NCI-H2171 (cell line): ENCODE results near the gene TRIM38.
"Not testable (repeated sequence)": the region's sequence is repeated elsewhere in the genome, so short reads cannot be mapped to it uniquely, and the experiment has no call there.

Experiments used
- DNase-seq: peaks from one replicate; lab custom pipeline; 2025; lab: John Stamatoyannopoulos, UW

Gene TRIM38

GRCh38 chr6:25942561-25943147 lies 19.9 kb upstream of the TRIM38 start:
- DNase-seq, result no peak

DNA sequence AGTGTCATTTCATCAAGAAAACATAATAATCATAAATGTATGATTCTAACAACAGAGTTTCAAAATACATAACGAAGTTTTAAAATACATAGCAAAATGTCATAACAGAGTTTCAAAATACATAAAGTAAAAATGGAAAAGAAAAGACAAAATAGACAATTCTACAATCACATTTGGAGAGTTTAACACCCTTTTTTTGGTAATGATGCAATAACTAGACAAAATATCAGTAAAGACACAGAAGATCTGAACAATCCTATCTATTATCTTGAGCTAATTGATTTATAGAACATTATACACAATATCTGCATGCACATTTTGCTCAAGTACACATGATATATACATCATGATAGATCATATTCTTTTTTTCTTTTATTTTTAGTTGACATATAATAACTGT lies 18.7 kb upstream of the TRIM38 start:
- DNase-seq, result no peak

DNA sequence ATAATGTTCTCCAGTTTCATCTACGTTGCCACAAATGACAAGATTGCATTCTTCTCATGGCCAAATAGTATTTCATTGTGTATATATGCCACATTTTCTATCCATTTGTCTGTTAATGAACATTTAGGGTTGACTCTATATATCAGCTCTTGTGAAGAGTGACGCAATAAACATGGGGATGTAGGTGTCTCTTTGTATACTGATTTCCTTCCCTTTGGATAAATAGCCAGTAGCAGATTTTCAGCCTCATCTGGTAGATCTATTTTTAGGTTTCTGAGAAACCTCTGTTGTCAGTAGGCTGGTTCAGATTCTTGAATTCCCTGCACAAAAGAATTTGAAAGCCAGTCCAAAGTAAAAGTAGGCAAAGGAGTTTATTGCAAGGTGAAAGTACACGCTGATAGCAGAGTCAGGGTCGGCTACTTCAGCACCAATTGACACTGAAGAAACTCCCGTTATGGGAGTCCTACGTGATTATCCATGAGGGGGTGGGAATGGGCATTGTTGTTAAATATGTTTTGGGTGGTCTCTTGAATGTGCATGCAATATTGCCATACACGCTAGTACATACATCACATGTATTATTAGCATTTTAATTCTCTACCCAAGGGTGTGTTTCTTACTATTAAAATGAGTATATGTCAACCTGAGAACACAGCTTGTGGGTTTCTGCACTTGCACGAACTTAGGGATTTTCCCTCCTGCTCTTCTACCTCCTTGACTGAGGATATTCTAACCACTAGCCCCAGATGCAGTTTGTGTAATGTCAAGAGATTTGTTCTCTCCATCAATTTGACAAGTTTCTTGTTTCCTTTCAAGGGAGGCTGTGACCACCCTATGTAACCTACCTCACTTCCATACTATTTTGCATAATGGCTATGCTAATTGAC lies 17.7 kb upstream of the TRIM38 start:
- no peak for DNase-seq

DNA sequence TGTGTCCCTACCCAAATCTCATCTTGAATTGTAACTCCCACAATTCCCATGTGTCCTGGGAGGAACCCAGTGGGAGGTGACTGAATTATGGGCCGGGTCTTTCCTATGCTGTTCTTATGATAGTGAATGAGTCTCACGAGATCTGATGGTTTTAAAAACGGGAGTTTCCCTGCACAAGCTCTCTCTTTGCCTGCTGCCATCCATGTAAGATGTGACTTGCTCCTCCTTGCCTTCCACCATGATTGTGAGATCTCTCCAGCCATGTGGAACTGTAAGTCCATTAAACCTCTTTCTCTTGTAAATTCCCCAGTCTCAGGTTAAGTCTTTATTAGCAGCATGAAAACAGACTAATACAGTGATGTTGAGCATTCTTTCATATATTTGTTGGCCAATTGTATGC lies 16.9 kb upstream of the TRIM38 start:
- not testable (repeated sequence) for DNase-seq

GRCh38 chr6:25946631-25947030 lies 16.0 kb upstream of the TRIM38 start:
- DNase-seq, result no peak

DNA sequence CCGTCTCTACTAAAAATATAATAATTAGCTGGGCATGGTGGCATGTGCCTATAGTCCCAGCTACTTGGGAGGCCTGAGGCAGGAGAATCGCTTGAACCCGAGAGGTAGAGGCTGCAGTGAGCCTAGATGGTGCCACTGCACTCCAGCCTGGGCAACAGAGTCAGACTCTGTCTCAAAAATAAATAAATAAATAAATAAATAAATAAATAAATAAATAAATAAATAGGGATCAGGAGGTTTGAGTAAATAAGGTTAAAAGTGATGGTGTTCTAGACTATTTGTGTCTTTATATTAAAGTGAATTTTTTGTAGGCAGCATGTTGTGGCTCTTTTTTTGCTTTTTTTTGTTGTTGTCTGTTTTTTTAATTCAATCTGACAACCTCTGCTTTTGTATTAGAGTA lies 15.1 kb upstream of the TRIM38 start:
- not testable (repeated sequence) for DNase-seq

GRCh38 chr6:25949695-25950094 lies 12.9 kb upstream of the TRIM38 start:
- no peak for DNase-seq

- DNase-seq, result no peak
These were observed 12.3 kb upstream of the TRIM38 start for GRCh38 chr6:25950297-25950696.

- no peak for DNase-seq
These were observed 11.1 kb upstream of the TRIM38 start for GRCh38 chr6:25951296-25952032.

GRCh38 chr6:25952535-25952934 lies 10.1 kb upstream of the TRIM38 start:
- DNase-seq, result no peak

- DNase-seq, result no peak
These were observed 8.9 kb upstream of the TRIM38 start for GRCh38 chr6:25953733-25954132.

DNA sequence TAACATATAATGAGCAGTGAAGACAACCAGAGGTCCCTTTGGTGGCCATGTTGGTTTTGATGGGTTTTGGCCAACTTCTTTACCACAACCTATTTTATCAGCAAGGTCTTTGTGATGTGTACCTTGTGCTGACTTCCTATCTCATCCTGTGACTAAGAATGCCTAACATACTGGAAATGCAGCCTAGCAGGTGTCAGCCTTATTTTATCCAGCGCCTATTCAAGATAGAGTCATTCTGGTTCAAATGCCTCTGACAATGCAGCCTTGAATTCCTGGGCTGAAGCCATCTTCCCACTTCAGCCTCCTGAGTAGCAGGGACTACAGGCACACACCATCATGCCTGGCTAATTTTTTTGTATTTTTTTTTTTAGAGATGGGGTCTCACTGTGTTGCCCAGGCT lies 7.8 kb upstream of the TRIM38 start:
- DNase-seq, result no peak

GRCh38 chr6:25956226-25956625 lies 6.4 kb upstream of the TRIM38 start:
- no peak for DNase-seq

DNA sequence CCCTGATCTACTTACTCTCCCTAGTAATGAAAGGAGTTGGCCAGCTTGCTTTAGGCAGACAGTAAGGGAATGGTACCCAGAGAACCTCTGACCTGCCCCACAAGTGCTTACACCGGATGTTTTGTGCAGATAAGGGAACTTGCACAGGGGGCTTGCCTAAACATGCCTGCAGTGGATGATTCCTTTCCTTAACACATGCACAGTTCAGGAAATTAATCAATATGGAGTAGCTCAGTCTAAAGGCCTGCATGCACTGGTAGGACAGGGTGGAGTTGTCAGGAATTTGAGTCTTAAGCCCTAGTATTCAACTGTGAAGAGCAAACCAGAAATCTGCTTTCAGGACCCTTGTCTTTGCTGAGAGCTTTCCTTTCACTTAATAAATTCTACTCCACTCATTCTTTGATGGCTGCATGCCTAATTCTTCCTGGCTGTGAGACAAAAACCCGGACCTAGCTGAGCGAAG lies 3.9 kb upstream of the TRIM38 start:
- no peak for DNase-seq

GRCh38 chr6:25959890-25960536 lies 2.6 kb upstream of the TRIM38 start:
- no peak for DNase-seq

GRCh38 chr6:25960734-25961133 lies 1.9 kb upstream of the TRIM38 start:
- no peak for DNase-seq

GRCh38 chr6:25961619-25962148 lies 918 bp upstream of the TRIM38 start:
- DNase-seq, result no peak

DNA sequence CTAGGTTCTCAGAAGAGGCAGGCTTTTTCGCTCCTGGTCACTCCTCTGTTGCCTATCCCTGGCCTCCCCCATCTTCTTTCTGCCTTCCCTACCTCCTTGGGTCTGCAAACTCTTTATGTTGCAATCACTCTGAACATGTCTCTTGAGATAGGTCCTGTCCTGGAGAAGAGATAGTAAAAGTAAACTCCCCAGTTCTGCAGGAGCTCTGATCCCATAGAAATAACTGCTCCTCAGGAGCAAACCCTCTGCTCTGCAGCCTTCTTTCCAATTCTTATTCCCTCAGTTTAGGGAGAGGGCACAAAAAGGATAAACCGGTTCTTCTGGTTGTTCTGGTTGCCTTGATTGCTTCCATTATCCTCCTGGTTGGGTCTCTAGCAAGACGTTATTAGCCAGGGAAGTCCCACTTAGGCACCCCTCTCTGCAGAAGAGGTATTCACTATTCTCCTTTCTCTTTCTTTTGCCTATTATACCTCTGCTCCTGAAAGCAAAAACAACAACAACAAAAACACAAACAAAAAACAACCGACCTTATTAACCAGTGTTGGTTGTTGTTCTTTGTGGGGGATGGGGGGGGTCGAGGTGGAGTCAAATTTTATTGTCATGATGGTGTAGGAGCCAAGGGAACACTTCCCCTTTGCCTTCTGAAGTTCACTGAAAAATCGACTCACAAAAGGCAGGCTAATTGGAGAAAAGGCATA lies 973 bp downstream of the TRIM38 start:
- no peak for DNase-seq

GRCh38 chr6:25965058-25965457 lies 2.5 kb downstream of the TRIM38 start:
- no peak for DNase-seq

- no peak for DNase-seq
These were observed 4.1 kb downstream of the TRIM38 start for GRCh38 chr6:25966711-25967110.

DNA sequence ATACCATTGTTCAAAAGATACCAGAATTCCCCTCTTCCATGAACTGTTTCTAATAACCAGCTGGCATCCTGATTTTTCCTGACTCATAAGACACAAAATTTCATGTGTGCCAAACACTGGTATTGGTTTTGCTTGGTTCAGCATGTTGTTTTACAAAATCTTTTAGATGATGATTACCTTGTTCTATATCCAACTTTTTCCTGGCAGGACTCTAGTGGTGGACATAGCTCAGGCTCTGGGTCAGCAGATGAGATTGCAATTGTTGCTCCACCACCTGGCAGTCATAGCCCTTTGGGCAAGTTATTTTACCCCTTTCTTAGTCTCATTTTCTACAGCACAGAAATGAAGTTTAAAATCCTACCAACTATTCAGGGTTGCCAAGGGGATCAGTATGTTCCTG lies 6.2 kb downstream of the TRIM38 start:
- no peak for DNase-seq
